GM12891 (cell line): ENCODE results near the gene FKBP8.

ENCODE experiments used
- PAX5 ChIP-seq: IDR thresholded peaks from 2 replicates; pipeline ENCODE4 v1.6.1; 2011; ENCODE audit warnings: low read length, moderate library complexity, mild to moderate bottlenecking; ENCODE audit not compliant: insufficient read depth, severe bottlenecking
- POLR2A ChIP-seq: IDR thresholded peaks from 2 replicates; pipeline ENCODE4 v1.6.1; 2011; ENCODE audit warnings: low read depth, low read length, control low read depth
- POLR2AphosphoS5 ChIP-seq: IDR thresholded peaks from 2 replicates; pipeline ENCODE4 v1.6.1; 2011; ENCODE audit warnings: low read depth, low read length, control low read depth
- POU2F2 ChIP-seq: IDR thresholded peaks from 2 replicates; pipeline ENCODE4 v1.6.1; 2011; ENCODE audit warnings: low read depth, mild to moderate bottlenecking, control low read depth, low read length, moderate library complexity
- SPI1 ChIP-seq: IDR thresholded peaks from 2 replicates; pipeline ENCODE4 v1.6.1; 2011; ENCODE audit warnings: low read depth, low read length, control low read depth
- TAF1 ChIP-seq: IDR thresholded peaks from 2 replicates; pipeline ENCODE4 v1.6.1; 2011; ENCODE audit warnings: low read depth, low read length, control low read depth

DNA sequence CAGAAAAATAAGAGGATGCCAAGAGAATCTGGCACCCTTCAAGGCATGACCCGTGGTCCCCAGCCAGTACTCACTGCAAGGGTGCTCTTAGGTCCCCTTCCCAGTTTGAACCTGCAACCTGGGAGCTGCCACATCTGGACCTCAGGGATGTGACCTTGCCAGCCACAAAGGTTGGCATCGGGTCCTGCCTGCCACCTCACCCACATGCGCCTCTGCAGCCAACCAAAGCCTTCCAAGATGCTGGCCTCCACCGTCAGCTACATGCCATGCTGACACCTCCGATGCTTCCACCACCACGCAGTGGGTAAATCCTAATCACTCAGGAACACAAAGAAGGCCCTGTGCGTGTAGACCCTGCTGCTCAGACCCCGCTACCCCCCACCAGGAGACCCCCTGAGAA is 56.6 kb downstream of the FKBP8 start:
- no peak for TF ChIP-seq POLR2AphosphoS5
- TF ChIP-seq POLR2A: no peak
- no peak for TF ChIP-seq TAF1
- TF ChIP-seq SPI1: no peak
- TF ChIP-seq POU2F2: no peak
- no peak for TF ChIP-seq PAX5
